ENCODE data around the gene WNT7A. TPM values are rescaled to one million over a fixed set of nuclear protein-coding genes. Genes with fewer than 3 reads are reported as not detected.

Gene WNT7A
- total RNA-seq, 1 experiment from 2014 or later, result not detected

- Histone ChIP-seq H3K4ac (ENCODE audit: low read depth, low read length) (no peak overlapping the region), H2BK12ac (ENCODE audit: insufficient read length, low read depth, low read length) (no peak overlapping the region), H4K8ac (replicated peaks; ENCODE audit: insufficient read length, low read depth, low read length) (no peak overlapping the region), H3K27ac (ENCODE audit: insufficient read length, low read depth, low read length) (no peak overlapping the region), H2BK5ac (ENCODE audit: insufficient read length, low read length) (no peak overlapping the region), H3K9ac (ENCODE audit: extremely low read depth, insufficient read length, low read length) (no peak overlapping the region), H3K4me1 (ENCODE audit: insufficient read depth, low read length) (peaks cover 4% of the 10 kb centered on the region; the same call in 1 of the 2 replicates), H3K27me3 (ENCODE audit: insufficient read depth, low read length) (peaks cover 12% of the 10 kb centered on the region; the same call in 1 of the 2 replicates), H2BK15ac (ENCODE audit: low read depth, low read length) (no peak overlapping the region), H3K18ac (ENCODE audit: insufficient read length, low read depth, low read length) (no peak overlapping the region), H3K9me3 (ENCODE audit: control insufficient read depth, low read depth, low read length) (no peaks in the 10 kb centered on the region), H3K23ac (ENCODE audit: insufficient read length, low read depth, low read length) (no peak overlapping the region), H4K20me1 (ENCODE audit: control insufficient read depth, insufficient read depth, insufficient read length) (peaks cover 2% of the 10 kb centered on the region), H3K79me2 (ENCODE audit: insufficient read depth, low read length) (no peaks in the 10 kb centered on the region), H3K4me2 (ENCODE audit: insufficient read depth, insufficient read length, low read length) (no peak overlapping the region), H3T11ph (ENCODE audit: low read length) (no peak overlapping the region), H3K56ac (ENCODE audit: insufficient read length, low read depth, low read length) (no peak overlapping the region), H2AFZ (ENCODE audit: low read length) (no peak overlapping the region), H4K5ac (ENCODE audit: insufficient read length, low read depth, low read length) (no peak overlapping the region), H3K14ac (ENCODE audit: insufficient read depth, low read length) (no peak overlapping the region), H2BK120ac (ENCODE audit: low read depth, low read length, poor library complexity, severe bottlenecking) (no peak overlapping the region), H3K79me1 (ENCODE audit: insufficient read depth, low read depth, low read length, poor library complexity, severe bottlenecking) (no peaks in the 10 kb centered on the region), H3K23me2 (ENCODE audit: insufficient read length, low read depth, low read length, poor library complexity, severe bottlenecking) (no peaks in the 10 kb centered on the region), H2BK20ac (ENCODE audit: low read depth, low read length, poor library complexity, severe bottlenecking) (no peak overlapping the region), H2AK5ac (ENCODE audit: insufficient read length, low read length) (no peak overlapping the region), H4K91ac (ENCODE audit: insufficient read length, low read depth, low read length) (no peak overlapping the region)
- H3K4me1 Mint-ChIP-seq, result peaks cover 32 to 35% of the 10 kb centered on the region in 2 experiments
- H3K4me3 Mint-ChIP-seq, result no peak overlapping the region
- H3K9me3 Mint-ChIP-seq, result peaks cover 0 to 6% of the 10 kb centered on the region in 2 experiments
- WGBS (ENCODE audit: extremely low coverage, insufficient read length, low lambda C conversion rate), result no CpG with 5 or more reads among the region's 4 CpGs
- no peak overlapping the region for H3K27ac Mint-ChIP-seq
- peaks cover 94% of the 10 kb centered on the region for H3K27me3 Mint-ChIP-seq (ENCODE audit: low read depth)
- no peak for DNase-seq
- no peak for TF ChIP-seq CTCF (conservative IDR thresholded peaks at IDR 0.05)
- no peaks in the 10 kb centered on the region; a peak in 3 of 7 replicates for H3K36me3 Mint-ChIP-seq (ENCODE audit: insufficient read depth in 1 of 3, low read depth in 3 of 3)
These were observed 8.1 kb downstream of the WNT7A start for GRCh38 chr3:13871791-13872190.

All from H9 (cell line).